ENCODE measurements around the gene SEMA3C.

SEMA3C gene

DNA sequence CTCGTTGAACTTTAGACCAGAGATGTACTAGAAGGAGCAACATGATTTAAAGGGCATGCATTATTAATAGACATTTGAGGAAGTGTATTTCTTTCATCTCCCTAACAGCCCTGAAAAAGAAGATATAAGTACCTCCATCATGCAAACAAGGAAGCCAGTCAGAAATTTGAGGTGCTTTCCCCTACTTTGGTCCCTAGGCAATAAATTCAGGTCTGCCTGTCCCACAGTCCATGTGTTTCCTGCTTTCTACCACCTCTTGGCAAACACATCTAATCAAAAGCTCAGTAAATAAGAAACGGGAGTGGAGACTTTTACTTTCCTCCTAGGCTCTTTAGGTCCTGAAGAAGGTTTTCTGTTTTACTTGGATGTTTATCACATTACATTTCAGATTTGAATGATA lies 5.2 kb upstream of the SEMA3C start:
- DNase-seq = no peak

DNA sequence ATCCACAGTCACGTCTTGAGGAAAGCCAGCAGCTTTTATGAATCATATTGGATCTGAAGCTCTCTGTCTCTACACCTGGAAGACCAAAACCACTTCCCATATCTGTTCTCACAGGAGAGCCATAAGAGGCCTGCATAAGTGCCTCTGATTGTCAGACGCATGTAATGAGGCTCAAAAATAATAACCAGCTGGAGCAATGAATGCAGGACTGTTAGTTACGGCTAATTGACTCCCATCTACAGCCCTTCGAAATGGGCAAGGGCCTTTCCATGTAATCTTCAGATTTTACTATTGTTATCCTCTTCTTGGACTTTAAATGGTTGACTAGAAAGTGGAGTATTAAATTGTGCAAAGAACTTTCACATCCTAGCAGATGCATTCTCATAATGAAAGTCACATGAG lies 4.4 kb upstream of the SEMA3C start:
- no peak for DNase-seq

DNA sequence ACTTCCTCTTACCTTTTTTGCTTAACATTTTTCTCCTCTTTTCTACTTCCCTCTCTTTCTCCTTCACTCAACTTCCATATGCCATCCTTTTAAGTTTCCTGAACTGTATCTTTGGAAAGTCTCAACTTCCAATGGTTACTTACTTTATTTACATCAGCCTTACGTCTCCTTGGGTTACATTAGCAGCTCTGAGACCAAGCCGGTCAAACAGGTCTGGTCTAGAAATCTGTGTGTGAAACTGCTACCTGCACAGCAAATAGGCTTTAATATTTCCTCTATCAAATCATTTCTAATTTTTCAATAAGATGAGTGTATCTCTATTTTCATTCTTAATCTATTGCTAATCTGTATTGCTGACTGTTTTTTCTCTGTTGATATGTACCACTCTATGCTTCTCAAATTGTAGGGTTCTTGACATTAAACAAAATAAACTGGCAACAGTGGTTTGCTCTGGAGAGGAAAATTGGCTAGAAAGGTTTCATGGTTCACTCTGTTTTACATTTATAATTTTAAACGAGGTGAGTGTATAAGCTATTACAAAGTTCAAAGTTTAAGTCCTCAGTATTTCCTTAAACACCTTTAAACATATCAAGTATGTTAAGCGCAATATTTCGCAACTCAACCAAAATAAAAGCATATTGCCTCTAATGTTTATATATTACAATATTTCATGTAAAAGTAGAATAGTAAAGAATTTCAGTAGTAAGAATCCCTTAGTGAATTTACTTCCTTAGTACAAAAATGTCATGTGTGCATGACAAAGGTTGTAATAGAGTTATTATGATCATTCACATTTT lies 3.6 kb upstream of the SEMA3C start:
- no peak for DNase-seq

DNA sequence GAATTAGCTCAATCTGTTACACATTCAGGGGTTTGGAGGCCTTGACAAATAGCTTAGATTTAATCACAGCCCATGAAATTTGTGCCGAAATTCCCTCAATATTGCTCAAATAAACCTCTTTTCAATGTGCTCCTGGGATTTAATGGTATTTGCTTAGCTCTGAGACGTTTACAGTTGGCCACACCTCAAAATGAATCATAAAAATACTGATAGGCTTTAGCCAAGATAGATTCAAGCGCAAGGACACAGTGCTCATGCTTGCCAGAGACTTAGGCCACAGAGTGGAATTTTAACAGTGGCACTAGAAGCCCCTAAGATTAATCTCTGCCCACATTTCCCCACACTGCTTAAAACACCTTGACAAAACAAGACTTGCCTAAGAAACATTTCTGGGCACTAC lies 2.3 kb upstream of the SEMA3C start:
- DNase-seq = no peak

DNA sequence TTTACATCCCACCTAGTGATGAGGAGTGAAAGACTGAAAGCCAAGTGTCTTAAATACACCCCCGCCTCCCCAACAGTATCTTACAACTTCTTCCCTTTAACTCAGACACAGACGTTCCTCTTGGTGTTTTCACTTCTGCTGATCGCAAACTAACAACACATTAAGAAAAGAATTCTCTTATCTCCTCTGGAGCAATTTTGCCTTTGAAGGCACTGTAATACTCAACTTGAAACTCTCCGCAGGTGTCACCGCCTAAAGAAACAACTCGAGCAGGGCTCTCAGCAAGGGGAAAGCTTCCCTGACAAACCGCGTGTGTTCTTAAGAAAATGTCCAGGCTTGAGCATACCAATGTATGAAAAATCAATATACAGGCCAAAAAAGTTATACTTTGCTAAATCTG lies 452 bp downstream of the SEMA3C start:
- DNase-seq = no peak

DNA sequence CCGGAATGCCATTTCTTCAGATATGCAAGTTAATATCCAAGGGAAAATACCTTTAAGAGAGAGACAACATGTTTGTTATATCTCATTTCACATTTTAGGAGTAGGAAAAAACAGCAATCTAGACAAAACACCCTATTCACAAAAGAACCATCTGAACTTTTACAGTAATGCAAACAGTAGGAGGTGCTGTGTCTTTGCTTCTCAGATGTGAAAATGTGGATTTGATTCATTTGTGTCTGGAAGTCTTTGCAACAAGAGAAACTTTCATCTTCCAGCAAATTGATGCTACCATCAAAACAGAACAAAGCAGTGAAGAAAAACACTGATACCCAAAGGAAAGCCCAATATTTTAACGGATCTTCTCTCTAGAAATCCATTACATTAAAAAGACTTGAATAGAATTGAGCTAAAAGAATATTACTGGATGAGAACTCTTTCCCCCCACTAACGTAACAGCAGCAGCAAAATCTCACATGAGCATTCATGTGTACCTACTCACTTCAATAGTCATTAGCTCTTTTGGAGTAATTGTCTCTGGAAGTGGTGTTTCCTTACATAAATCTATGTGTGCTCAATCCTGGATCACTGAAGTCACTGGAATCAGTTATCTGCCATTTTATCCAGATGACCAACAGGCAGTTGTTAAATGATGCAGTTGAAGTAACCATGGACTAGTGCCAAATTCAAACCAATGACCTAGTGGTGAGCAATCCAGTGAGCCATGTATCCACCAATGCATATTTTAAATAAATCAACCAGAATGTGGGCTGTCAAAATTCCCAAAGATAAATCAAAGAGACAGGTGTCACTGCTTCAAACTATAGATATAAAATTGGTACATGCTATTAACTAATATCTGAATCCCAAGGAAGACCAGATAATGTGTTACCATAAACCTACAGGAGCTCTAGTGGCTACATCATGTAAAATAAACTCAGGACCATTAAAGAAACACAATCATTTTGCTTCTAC lies 1.8 kb downstream of the SEMA3C start:
- no peak for DNase-seq

DNA sequence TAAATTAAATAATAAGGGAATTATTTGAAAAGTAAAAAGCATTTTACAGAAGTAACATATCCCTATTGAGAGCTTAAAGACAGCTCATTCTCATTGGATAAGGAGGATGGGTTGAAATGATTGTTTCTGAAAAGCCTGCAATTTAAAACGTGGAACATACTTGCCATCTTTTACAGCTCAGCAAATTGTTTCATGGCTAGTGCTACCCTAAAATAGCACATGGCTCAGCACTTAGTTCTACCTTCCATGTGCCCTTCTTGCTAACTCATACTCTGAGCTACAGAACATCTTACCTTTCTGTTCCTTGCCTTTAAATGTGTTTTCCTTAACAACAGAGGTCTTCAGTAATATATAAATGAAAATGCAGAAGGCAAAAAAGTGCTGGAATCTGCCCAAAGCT lies 8.6 kb downstream of the SEMA3C start:
- no peak for DNase-seq

DNA sequence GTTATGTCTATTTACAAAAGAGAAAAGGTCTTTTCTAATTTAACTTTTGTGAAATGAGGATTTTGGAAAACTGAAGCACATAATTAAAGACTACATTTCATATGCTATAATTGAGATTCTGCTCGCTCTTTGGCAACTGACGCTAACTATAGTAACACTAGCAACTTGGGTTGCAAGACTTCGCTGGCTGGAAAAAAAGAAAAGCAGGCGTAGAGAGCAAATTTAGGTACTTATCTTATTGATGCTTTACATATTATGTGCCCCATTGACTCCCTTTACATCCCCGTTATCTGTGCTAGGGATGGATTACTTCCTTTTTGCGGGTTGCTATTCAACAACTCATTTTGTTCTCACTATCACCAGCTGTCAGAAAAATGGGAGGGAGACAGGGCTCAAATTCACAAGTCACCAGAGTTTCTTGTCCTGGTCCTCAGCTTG lies 10.5 kb downstream of the SEMA3C start:
- DNase-seq = no peak

DNA sequence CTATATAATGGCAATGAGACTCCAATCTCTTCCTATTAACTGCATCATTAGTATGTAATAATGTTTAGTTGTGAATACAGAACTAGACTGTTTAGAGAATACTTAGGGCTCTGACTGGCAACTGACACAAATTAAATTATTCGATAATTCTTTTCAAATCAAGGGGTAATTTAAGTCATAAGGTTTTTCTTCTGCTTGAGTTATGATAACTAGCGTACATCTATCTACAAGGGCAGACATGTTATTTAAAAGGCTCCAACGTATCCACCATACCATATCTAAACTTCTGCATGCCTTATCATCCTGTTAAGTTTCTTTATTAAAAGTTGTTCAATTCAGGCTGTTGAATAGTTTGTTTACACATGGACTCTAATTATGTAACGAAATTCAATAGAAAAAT lies 11.2 kb downstream of the SEMA3C start:
- DNase-seq = no peak

DNA sequence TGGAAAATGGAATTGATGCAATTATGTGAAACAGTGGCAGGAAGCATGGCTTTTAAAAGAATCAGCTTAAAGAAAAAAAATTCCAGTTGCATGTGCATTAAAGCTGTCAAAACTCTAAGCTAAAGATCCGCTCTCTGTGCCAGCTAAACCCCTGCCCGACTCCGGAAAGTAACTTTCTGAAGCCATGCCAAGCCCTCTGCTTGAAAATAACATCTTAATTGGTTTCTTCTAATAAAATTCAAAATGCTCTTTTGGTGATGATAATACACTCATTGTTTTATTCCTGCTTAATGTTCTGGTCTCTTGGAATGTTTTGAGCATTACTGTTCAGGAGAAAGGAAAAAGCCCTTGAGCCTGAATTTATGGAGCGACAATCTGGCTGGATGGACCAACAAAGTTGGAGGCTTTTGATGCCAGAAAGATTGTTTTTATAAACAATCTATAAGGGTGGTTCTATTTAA lies 11.7 kb downstream of the SEMA3C start:
- DNase-seq = no peak

DNA sequence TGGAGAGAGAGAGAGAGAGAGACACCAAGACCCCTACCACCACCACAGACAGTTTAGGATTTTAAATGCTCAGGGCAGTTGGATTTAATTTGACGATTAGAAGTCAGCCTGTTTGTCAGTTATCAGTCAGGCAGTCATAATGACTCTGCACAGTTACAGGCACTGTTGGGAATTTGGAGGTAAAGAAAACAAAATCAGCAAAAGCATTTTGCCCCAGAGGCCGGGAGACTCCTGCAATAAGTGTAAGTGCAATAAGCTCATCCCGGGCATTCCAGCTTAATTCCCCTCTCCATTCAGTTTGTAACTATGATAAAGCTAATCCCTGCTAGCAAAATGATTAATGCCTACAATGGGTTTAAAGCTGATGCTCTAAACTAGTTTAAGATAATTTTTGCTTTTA lies 13.5 kb downstream of the SEMA3C start:
- DNase-seq = no peak

DNA sequence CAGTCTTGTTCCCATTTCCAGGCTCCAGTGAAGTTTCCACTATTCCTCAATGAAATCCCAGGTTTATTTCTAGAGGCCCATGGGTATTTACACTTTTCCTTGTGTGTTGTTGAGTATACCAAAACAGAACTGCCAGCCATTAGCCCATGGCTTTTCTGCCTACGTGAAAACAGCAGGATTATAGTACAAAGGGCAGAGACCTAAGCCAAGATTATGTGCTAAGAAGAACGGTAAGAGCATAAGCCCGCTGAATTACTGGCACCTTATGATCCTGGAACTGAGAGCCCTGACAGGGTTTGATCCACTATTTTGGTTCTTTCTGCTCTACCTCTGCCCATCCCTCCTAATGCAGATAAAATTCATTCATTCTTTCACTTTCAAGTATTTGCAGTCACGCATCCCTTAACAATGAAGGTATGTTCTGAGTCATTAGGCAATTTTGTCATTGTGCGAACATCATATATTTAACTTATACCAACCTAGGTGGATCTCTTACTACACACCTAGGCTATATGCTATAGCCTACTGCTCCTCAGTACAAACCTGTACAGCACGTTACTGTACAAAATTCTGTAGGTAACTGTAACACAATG lies 16.0 kb downstream of the SEMA3C start:
- DNase-seq = no peak

DNA sequence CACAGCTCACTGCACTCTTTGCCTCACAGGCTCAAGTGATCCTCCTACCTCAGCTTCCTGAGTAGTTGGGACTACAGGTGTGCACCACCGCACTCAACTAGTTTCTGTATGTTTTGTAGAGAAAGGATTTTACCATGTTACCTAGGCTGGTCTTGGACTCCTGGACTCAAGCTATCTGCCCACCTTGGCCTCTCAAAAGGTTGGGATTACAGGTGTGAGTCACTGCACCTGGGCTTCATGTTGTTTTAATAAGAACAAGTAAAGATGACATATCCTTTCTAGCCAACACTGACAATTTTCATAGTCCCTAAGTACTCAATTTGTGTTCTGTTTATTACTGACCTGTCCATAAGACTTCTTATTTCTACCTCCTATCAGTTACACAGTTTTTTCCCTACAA lies 16.8 kb downstream of the SEMA3C start:
- no peak for DNase-seq

DNA sequence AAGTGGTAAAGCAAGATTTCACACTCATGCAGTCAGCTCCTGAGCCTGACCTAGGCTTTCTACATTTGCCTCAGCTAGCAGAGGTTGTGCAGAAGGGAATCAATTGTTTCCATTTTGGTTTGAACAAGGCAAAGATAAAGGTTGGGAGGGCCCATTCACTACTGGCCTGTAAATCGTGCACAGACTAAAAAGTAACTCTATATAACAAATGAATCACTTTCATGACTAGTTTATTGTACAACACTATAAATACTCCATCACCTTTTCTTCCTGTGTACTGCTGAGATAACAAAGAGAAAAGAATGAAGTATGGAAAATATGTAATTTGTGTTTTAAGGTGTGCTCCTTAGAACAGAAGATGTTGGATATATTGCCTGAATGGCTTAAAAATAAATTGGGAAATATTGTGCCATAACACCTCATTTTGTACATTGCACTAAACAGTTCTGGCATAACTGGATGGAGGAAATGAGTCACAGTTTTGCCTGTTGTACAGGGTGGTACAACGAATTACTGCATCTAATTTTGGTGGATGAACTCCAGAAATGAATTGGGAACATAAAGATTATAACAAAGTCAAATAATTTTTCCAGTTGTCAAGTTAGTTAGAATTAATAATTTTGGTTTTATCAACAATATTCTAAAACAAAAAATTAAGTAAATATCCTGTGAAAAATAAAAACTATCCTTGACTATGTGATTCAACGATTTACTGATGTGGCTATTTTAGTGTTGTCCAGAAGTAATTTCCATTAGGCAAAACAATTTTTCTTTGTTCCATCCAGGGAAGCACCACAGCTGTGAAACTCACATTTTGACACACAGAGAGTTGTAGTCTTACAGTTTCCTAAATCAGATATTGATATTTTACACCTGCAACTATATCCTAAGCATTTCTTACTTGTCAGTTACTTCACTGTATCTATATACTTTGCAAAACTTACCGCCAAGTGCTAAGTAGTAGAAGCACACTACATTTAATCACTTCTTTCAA lies 18.0 kb downstream of the SEMA3C start:
- DNase-seq = no peak

DNA sequence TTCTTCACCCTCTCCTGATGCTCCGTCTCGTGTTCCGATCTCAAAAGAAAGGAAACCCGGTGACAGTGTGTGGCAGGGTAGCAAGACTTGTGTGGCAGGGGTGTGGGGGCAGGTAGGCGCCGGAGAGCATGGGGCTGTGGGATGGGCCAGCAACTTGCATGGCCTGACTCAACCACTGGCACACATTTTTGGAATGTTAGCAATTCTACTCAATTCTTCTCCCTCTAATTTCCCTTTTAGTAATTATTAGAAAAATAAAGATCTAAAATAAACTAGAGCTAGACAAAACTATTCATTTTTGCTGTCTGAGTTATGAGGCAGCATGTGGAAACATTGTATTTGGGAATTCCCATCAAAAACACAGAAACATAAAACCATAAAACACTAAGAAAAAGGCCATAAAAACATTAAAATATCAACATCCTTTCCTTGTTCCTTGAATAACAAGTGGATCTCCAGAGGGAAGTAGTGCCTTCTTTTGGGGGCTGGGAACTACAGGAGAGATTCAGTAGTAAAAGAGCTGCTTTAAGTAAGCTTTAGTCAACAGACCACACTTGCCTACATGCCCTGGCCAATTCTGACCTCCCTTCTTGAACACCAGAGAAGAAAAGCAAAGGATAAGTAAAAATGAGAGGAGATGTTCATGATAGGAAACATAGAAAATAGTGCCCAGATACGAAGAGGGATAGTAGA lies 21.8 kb downstream of the SEMA3C start:
- no peak for DNase-seq

DNA sequence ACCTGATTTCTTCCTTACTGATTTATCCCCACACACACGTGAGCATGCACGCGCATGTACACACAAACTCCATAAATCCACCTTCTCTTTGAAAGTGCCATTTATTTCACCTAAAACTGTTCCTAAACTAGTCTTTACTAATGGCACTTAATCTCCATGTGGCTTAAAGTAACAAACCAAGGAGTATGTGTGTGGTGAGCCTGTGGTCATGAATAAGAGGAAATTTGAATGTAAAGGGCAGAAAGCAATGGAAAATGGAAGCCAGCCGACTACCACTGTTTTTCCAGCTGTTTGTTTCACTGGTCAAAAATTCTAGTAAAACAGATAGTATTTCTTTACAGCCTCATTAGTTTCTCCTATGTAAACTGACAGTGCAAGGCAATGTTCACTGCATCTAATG lies 23.8 kb downstream of the SEMA3C start:
- no peak for DNase-seq

DNA sequence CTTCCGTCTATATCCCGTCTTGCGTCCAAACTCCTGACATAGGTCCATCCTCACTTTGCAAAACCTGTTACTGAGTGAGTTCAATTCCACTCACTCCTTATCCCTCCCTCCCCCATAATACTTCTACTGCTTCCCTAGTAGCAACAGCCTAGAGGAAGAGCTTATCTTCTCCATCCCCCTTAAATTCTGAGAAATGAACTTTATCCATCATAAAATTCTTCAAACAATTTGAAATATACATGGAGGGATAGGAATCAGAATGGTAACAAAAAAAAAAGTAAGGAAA lies 27.6 kb downstream of the SEMA3C start:
- no peak for DNase-seq

DNA sequence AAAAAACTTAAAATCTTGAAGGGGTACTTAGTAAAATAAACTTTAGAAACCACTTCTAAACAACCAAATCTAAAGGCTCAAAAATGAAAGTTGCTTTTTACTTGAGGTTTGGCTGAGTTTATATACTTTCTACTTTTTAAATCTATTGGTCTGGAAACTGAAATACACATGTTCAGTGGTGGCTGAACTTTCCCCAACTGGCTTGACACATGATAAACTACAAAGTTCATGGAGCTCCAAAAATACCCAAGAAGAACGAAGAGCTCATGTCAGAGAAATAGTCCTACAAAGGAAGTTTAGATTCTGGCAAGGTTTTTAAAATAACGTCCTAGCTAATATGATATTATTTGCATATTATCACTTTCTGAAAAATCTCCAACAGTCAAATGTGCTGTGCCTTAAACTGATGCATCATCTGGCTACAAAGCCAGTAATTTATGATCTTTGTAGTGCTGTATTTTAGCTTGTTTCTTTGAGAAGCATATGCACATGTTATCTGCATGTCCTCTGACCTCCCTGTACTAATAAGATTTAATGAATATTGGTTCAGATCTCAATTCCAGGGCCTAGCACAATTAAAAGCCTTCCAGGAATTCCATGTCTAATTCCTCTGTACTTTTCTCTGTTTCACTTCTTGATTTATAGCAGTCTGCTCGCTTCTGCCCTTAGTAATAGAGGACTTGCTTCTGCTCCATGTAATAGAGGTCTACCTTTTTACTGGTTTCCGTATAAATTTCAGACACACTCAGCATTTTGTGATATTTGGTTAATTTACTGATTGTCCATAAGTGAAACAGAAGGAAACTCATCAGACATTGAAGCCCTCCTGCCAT lies 28.2 kb downstream of the SEMA3C start:
- DNase-seq = no peak

DNA sequence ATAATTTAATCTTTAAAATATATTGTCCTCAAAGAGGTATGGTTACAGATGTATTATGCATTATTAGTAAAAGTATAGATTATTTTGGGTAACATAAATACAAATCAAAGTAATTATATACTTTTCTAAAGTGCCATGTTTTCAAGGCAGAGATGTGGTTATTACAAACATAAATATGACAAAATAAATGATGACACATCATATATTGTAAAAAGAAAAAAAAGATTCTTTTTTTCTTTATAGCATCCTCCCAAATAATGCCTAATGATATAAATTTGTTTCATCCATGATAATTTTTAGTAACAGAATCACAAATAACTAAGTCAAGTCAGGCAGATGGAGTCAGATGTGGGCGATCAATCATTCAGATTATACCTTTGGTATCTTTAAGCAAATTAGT lies 29.3 kb downstream of the SEMA3C start:
- DNase-seq = no peak

DNA sequence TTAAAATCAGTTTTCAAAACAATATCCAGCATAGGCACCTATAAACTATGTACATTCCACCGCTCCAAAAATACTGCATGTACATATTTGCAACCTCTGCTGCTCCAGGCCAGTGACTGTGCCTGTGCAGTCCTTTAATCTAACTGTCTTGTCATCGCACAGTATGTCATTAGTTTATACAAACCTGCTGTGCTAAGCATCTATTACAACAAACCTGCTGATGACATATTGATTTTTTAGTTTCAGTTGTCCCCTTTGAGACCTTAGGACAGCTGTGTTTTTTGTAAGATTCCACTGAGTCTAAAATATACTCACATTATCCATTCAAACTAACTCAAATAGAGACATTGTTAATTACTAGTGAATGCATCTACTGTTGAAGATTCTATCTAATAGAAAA lies 33.1 kb downstream of the SEMA3C start:
- no peak for DNase-seq
